Measurements from ENCODE around the gene ZNF26. TPM values are rescaled to one million over a fixed set of nuclear protein-coding genes. Genes with fewer than 3 reads are reported as not detected.

Gene ZNF26
- total RNA-seq, 6 experiments from 2014 or later, result 3.2 to 14.9 (median 3.9) TPM

DNA sequence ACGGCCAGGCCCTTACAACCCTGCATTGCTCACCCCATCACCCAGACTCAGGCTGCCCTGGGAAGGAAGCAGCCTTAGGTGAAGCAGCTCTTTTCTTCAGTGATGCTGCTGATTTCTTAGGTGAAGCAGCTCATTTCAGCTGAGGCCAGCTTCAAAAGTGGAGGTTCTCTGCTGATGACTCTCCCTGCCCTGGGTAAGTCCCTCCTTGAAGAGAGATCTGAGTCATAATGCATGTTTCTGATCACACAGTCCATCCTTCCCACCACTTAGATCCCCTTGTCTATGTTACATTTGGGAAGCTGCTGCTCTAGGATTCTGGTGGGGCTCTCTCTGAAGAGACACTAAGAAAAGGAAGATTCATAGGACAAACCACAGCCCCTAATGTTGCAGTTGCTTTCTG, 77.4 kb downstream of the ZNF26 start:
- intact Hi-C loops (cut with DNase I), result no loop called here
- no peak for ATAC-seq
- no peaks in the 10 kb centered on the region for H3K4me1 ChIP-seq

DNA sequence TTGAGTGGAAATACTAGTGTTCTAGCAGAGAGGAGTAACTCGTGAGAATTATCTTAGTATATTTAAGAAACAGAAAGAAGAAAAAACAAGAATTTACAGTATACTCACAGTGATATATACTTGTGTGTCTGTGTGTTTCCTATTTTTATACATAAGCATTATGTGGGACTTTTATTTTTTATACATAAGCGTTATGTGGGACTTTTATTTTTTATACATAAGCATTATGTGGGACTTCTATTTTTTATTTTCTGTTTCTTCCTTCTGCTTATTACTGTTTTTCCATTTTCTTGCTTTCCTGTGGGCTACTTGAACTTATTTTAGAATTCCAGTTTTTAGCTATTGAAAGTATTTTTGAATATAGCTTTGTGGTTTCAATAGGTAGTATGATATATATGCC, 87.7 kb downstream of the ZNF26 start:
- no peak for ATAC-seq
- H3K4me1 ChIP-seq, result no peaks in the 10 kb centered on the region
- WGBS (ENCODE audit: insufficient coverage, low coverage, low lambda C conversion rate, missing lambda C conversion rate), result 64% methylated on average over 2 of the region's 2 CpGs
- no peak for DNase-seq
- no peak for TF ChIP-seq POLR2A (IDR thresholded peaks at IDR 0.05)
- TF ChIP-seq, protein P1, sequence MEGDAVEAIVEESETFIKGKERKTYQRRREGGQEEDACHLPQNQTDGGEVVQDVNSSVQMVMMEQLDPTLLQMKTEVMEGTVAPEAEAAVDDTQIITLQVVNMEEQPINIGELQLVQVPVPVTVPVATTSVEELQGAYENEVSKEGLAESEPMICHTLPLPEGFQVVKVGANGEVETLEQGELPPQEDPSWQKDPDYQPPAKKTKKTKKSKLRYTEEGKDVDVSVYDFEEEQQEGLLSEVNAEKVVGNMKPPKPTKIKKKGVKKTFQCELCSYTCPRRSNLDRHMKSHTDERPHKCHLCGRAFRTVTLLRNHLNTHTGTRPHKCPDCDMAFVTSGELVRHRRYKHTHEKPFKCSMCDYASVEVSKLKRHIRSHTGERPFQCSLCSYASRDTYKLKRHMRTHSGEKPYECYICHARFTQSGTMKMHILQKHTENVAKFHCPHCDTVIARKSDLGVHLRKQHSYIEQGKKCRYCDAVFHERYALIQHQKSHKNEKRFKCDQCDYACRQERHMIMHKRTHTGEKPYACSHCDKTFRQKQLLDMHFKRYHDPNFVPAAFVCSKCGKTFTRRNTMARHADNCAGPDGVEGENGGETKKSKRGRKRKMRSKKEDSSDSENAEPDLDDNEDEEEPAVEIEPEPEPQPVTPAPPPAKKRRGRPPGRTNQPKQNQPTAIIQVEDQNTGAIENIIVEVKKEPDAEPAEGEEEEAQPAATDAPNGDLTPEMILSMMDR (IDR thresholded peaks at IDR 0.05), result no peak
- H3K4me3 ChIP-seq, result no peak overlapping the region
- intact Hi-C loops (cut with DNase I), result no loop called here
- H3K27me3 ChIP-seq, result no peaks in the 10 kb centered on the region
- no peaks in the 10 kb centered on the region for H3K36me3 ChIP-seq
- H3K27ac ChIP-seq, result no peak overlapping the region
- peaks cover 0 to 48% (median 5%) of the 10 kb centered on the region in 4 donors for H3K9me3 ChIP-seq

More for the DNA sequence above, 77.4 kb downstream of the ZNF26 start:
- Histone ChIP-seq H3K9me3 (peaks cover 11 to 77% (median 43%) of the 10 kb centered on the region in 4 donors), H3K4me3 (no peak overlapping the region), H3K27me3 (no peaks in the 10 kb centered on the region), H3K36me3 (no peaks in the 10 kb centered on the region), H3K27ac (no peak overlapping the region)
- no peak for TF ChIP-seq POLR2A (IDR thresholded peaks at IDR 0.05)
- TF ChIP-seq, protein P1 (IDR thresholded peaks at IDR 0.05), result no peak
- DNase-seq, result no peak
- 100% methylated on average over 1 of the region's 1 CpG for WGBS (ENCODE audit: insufficient coverage, low coverage, low lambda C conversion rate, missing lambda C conversion rate)

Small RNA genes within 50 kb of the gene (small RNA-seq; reads per million reads assigned to genes)
- 0 reads per million in 2 experiments for gene RNU4ATAC12P

Other genes with a start within 250 kb of the ZNF26 start
- 10 to 100 TPM; 13.9 to 25.1 (median 15.7) TPM for gene ANKLE2, start 224.5 kb upstream of the ZNF26 start, total RNA-seq
- gene GOLGA3, start 157.5 kb upstream of the ZNF26 start, total RNA-seq, result 10 to 100 TPM; 15.7 to 37.5 (median 22.8) TPM
- gene CHFR, start 98.8 kb upstream of the ZNF26 start, total RNA-seq, result 10 to 100 TPM; 11.0 to 20.4 (median 13.5) TPM
- 1 to 10 TPM; 2.2 to 7.9 (median 5.7) TPM for gene ZNF605, start 30.1 kb upstream of the ZNF26 start, total RNA-seq
- gene ZNF84, start 51.1 kb downstream of the ZNF26 start, total RNA-seq, result 10 to 100 TPM in 2 of 6 experiments, 1 to 10 TPM in 4; 5.1 to 10.2 (median 8.5) TPM
- 1 to 10 TPM; 5.9 to 9.3 (median 6.9) TPM for gene ZNF140, start 94.6 kb downstream of the ZNF26 start, total RNA-seq
- gene ZNF891, start 143.9 kb downstream of the ZNF26 start, total RNA-seq, result under 1 TPM; 0.50 to 0.92 (median 0.79) TPM
- 1 to 10 TPM; 3.1 to 5.3 (median 3.8) TPM for gene ZNF10, start 144.3 kb downstream of the ZNF26 start, total RNA-seq
- 10 to 100 TPM in 4 of 6 experiments, 1 to 10 TPM in 2; 8.2 to 14.2 (median 10.7) TPM for gene ZNF268, start 195.1 kb downstream of the ZNF26 start, total RNA-seq
- gene ANHX, start 249.5 kb downstream of the ZNF26 start, total RNA-seq, result not detected